DMS53 treated with DMSO at 0.1 percent for 48 hours (cell line): ENCODE measurements around the gene DNAJC15.

Experiments used
- DNase-seq: peaks from one replicate; lab custom pipeline; 2025; ENCODE audit not compliant: unreplicated experiment; lab: John Stamatoyannopoulos, UW

Gene DNAJC15

GRCh38 chr13:43123856-43124255, 100.5 kb downstream of the DNAJC15 start:
- no peak for DNase-seq

GRCh38 chr13:43124490-43124889, 101.1 kb downstream of the DNAJC15 start:
- DNase-seq = no peak

GRCh38 chr13:43126420-43126819, 103.0 kb downstream of the DNAJC15 start:
- DNase-seq = no peak

GRCh38 chr13:43127103-43127798, 103.9 kb downstream of the DNAJC15 start:
- DNase-seq = no peak

- no peak for DNase-seq
Measured at GRCh38 chr13:43127827-43128226, 104.4 kb downstream of the DNAJC15 start.

GRCh38 chr13:43128504-43128961, 105.1 kb downstream of the DNAJC15 start:
- DNase-seq = no peak

GRCh38 chr13:43129066-43129465, 105.7 kb downstream of the DNAJC15 start:
- DNase-seq = no peak

- no peak for DNase-seq
Measured at GRCh38 chr13:43129511-43130110, 106.2 kb downstream of the DNAJC15 start.

- peak; percentile 1 for DNase-seq
Measured at GRCh38 chr13:43132257-43132656, 108.9 kb downstream of the DNAJC15 start.

- DNase-seq = no peak
Measured at GRCh38 chr13:43132911-43133310, 109.5 kb downstream of the DNAJC15 start.

- no peak for DNase-seq
Measured at GRCh38 chr13:43133792-43134191, 110.4 kb downstream of the DNAJC15 start.

GRCh38 chr13:43134868-43135267, 111.5 kb downstream of the DNAJC15 start:
- no peak for DNase-seq

GRCh38 chr13:43135516-43135915, 112.1 kb downstream of the DNAJC15 start:
- no peak for DNase-seq

GRCh38 chr13:43136920-43137575, 113.7 kb downstream of the DNAJC15 start:
- no peak for DNase-seq

GRCh38 chr13:43139211-43139610, 115.8 kb downstream of the DNAJC15 start:
- DNase-seq = no peak

GRCh38 chr13:43139921-43140320, 116.5 kb downstream of the DNAJC15 start:
- DNase-seq = no peak

GRCh38 chr13:43140985-43141384, 117.6 kb downstream of the DNAJC15 start:
- no peak for DNase-seq

GRCh38 chr13:43141685-43142084, 118.3 kb downstream of the DNAJC15 start:
- no peak for DNase-seq

- DNase-seq = no peak
Measured at GRCh38 chr13:43143591-43143990, 120.2 kb downstream of the DNAJC15 start.

- peak; percentile 1 for DNase-seq
Measured at GRCh38 chr13:43145534-43146196, 122.3 kb downstream of the DNAJC15 start.

- no peak for DNase-seq
Measured at GRCh38 chr13:43146400-43146799, 123.0 kb downstream of the DNAJC15 start.
